Activated naive CD4-positive, alpha-beta T cell treated with anti-CD3 and anti-CD28 coated beads, Interleukin-2, amount 10 ng/mL, durations not matched to agents 7 days and 5 days (primary cell): Measurements from ENCODE around the gene NFE2L2.
A peak's percentile ranks its signal among the peaks of the same experiment; 100 is the strongest.
"Not testable (repeated sequence)": the region's sequence is repeated elsewhere in the genome, so short reads cannot be mapped to it uniquely, and the experiment has no call there.

Experiments used
- CTCF ChIA-PET: fragments of 350-600 bp; sonication (Branson Sonifier 250); formaldehyde crosslinking; loops from one replicate; lab custom pipeline; 2021; ENCODE audit warnings: antibody characterized with exemption; lab: Charles Lee
- DNase-seq: peaks from one replicate; pipeline ENCODE4 v3.0.0-alpha.2; 2020
- H3K27ac Mint-ChIP-seq: one replicate; pipeline ENCODE4 v1.8.0; 2021; ENCODE audit warnings: mild to moderate bottlenecking, moderate library complexity, mixed read lengths
- H3K27me3 Mint-ChIP-seq: one replicate; pipeline ENCODE4 v1.8.0; 2021; ENCODE audit warnings: mild to moderate bottlenecking, mixed read lengths
- H3K36me3 Mint-ChIP-seq: one replicate; pipeline ENCODE4 v1.8.0; 2021; ENCODE audit warnings: mixed read lengths
- H3K4me1 Mint-ChIP-seq: one replicate; pipeline ENCODE4 v1.8.0; 2021; ENCODE audit warnings: mixed read lengths
- H3K4me3 Mint-ChIP-seq: one replicate; pipeline ENCODE4 v1.8.0; 2021; ENCODE audit warnings: mild to moderate bottlenecking, moderate library complexity, mixed read lengths
- H3K9me3 Mint-ChIP-seq: one replicate; pipeline ENCODE4 v1.8.0; 2021; ENCODE audit warnings: mixed read lengths

The NFE2L2 gene

DNA sequence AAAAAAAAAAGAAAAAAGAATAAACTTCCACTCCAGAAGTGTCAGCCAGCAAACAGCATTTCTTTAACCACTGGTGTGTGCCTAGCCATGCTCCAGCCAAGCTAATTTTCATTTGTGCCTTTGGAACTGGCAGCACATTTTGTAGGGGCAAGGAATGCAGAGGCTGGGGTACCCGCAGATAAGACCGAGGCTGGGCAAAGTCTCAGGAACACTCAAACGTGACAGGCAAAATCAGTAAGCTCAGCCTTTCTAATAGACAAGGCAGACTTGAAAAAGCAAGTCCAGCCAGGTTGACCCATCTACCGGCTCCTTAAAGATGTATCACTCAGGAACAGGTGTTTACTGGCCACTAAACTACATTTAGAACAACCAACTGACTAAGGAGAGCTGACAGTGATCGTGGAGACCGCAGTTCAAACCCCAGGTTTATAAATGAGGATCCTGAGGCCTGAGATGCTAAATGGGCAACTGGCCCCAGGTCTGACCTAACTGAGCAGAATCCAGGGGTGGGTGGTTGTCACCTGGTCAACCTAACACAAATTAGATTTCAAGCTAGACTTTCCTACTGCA, 16.7 kb downstream of the NFE2L2 start:
- Mint-ChIP-seq H3K27ac (no peak overlapping the region), H3K36me3 (peaks cover 46% of the 10 kb centered on the region), H3K9me3 (no peaks in the 10 kb centered on the region), H3K4me3 (no peak overlapping the region), H3K4me1 (peaks cover 76% of the 10 kb centered on the region), H3K27me3 (no peaks in the 10 kb centered on the region)
- no peak for DNase-seq
- CTCF ChIA-PET: no interaction called here

DNA sequence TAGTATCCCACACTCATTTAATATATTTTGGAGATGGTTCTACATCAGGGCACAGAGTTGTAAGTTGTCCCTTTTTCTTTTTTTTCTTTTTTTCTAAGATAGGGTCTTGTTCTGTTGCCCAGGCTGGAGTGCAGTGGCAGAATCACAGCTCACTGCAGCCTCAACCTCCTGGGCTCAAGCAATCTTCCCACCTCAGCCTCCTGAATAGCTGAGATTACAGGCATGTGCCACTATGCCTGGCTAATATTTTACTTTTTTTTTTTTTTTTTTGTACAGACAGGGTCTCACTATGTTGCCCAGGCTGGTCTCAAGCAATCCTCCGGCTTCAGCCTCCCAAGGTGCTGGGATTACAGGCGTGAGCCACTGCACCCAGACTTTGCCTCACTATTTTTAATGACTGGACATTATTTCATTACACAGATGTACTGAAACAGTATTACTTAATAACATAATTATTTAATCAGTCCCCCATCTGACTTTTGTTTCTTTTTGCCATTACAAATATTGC, 17.9 kb downstream of the NFE2L2 start:
- Mint-ChIP-seq H3K36me3 (peaks cover 46% of the 10 kb centered on the region), H3K4me1 (peaks cover 76% of the 10 kb centered on the region)
- H3K27me3 Mint-ChIP-seq, H3K4me3 Mint-ChIP-seq, H3K9me3 Mint-ChIP-seq, H3K27ac Mint-ChIP-seq, DNase-seq: not testable (repeated sequence)
- CTCF ChIA-PET: interaction anchor here (1.0 kb wide), 1 partner anchor 13 kb away, joined by 3 read pairs; no protein-coding TSS in a partner anchor

DNA sequence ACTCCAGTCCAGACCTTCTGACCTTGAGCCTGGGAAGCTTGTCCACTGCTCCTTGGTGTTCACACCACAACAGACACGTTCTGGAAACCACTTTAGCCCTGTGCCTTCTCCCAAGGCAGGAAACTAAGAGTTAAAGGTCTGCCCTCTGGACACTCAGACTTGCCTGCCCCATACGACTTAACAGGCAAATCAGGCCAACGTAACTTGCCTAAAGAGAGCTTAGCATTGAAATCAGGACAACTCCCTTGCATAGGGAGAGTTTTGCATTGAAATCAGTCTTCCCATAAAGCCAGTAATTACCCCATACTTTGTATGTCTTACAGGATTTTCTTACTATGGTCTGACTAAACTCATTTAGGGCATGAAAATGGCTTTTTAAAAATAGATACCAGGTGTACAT, 18.5 kb downstream of the NFE2L2 start:
- CTCF ChIA-PET: interaction anchor here (1.0 kb wide), 2 partner anchors 14 to 48 kb away, joined by 3 read pairs; no protein-coding TSS in a partner anchor
- no peak for DNase-seq
- H3K4me1 Mint-ChIP-seq: peaks cover 76% of the 10 kb centered on the region
- H3K9me3 Mint-ChIP-seq: no peaks in the 10 kb centered on the region
- H3K27ac Mint-ChIP-seq: no peak overlapping the region
- no peak overlapping the region for H3K4me3 Mint-ChIP-seq
- H3K36me3 Mint-ChIP-seq: peaks cover 43% of the 10 kb centered on the region
- no peaks in the 10 kb centered on the region for H3K27me3 Mint-ChIP-seq

DNA sequence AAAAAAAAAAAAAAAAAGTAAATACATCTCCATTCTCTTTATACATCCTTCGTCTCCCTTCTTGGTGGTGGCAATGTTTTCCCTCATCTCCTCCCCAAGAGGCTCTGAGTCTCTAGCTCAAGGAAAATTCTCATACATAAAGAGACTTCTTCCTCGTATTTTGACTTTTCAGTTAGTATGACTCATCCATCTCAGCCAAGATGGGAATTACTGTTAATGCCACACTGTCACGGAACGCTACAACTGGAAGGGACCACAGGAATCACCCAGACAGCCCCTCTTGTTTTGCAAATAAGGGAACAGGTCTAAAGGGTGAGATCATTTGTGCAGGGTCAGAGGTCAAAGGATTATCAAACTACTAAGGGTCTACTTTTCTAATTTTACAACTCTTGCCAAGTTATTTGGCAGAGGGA, 19.5 kb downstream of the NFE2L2 start:
- H3K9me3 Mint-ChIP-seq: no peaks in the 10 kb centered on the region
- H3K36me3 Mint-ChIP-seq: peaks cover 41% of the 10 kb centered on the region
- CTCF ChIA-PET: interaction anchor here (1.0 to 1.3 kb wide), 2 partner anchors 18 to 49 kb away, joined by 3 to 6 read pairs; no protein-coding TSS in a partner anchor

DNA sequence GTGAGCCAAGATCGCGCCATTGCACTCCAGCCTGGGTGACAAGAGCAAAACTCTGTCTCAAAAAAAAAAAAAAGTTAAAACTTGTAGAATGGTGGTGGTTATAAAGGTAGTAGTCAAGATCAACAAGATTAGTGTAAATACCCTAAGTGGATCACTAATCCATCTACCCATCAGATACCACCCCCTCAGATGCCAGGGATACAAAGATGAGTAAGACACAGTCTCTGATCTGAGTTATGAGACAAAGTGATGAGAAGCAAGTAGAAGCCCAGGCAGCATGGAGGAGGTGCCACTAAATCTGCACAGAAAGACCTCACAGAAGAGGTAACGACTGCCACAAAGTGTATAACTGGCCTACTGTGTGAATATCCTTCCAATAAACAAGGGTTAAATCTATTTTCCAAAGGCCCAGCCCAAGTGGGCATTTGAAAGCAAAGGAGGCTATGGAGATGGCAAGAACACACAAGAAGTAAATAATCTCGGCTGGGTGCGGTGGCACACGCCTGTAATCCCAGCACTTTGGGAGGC, 20.2 kb downstream of the NFE2L2 start:
- Mint-ChIP-seq H3K9me3 (no peaks in the 10 kb centered on the region), H3K36me3 (peaks cover 40% of the 10 kb centered on the region), H3K27ac (no peak overlapping the region), H3K4me1 (peaks cover 81% of the 10 kb centered on the region), H3K4me3 (no peak overlapping the region), H3K27me3 (no peaks in the 10 kb centered on the region)
- CTCF ChIA-PET: interaction anchor here (1.3 kb wide), 1 partner anchor 19 kb away, joined by 6 read pairs; no protein-coding TSS in a partner anchor
- DNase-seq: no peak

More for the DNA sequence above, 19.5 kb downstream of the NFE2L2 start:
- Mint-ChIP-seq H3K27me3 (no peaks in the 10 kb centered on the region), H3K4me3 (no peak overlapping the region), H3K27ac (peak overlapping the region; percentile 38), H3K4me1 (peaks cover 76% of the 10 kb centered on the region)
- no peak for DNase-seq

DNA sequence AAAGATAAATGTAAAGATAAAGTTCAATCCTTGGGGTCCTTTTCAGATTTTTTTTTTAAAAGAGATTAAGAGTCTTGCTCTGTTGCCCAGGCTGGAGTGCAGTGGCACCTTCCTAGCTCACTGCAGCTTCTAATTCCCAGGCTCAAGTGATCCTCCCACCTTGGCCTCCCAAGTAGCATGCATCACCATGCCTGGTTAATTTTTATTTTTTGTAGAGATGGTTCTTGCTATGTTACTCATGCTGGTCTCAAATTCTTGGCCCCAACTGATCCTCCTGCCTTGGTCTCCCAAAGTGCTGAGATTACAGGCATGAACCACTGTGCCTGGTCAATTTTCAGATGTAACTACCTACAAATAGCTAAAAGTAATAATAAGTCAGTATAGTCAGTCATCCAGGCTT, 21.1 kb downstream of the NFE2L2 start:
- Mint-ChIP-seq H3K4me3 (no peak overlapping the region), H3K9me3 (no peaks in the 10 kb centered on the region), H3K27me3 (no peaks in the 10 kb centered on the region), H3K36me3 (peaks cover 35% of the 10 kb centered on the region), H3K4me1 (peaks cover 83% of the 10 kb centered on the region), H3K27ac (peak overlapping the region; percentile 37)
- CTCF ChIA-PET: interaction anchor here (0.8 kb wide), 1 partner anchor 12 kb away, joined by 4 read pairs; no protein-coding TSS in a partner anchor
- DNase-seq: no peak

DNA sequence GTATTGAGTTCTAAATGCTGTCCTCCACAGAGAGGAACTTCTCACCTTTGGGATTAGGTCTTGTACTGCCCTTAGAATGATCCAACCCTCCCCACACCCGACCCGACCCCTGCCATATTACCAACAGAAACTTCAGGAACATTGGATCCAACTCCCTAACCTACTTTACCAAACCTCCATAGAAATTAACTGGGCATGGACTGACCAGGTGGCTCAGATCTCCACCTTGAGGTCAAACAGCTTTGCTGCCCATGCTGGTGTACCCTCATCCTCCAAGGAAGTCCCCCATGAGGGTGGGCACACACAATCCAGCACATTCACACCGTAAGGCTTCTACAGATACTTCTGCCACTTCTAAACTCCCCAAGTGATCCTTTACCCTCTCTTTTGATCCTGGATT, 21.5 kb downstream of the NFE2L2 start:
- Mint-ChIP-seq H3K9me3 (no peaks in the 10 kb centered on the region), H3K27ac (peak overlapping the region; percentile 24), H3K4me3 (no peak overlapping the region), H3K36me3 (peaks cover 39% of the 10 kb centered on the region), H3K4me1 (peaks cover 85% of the 10 kb centered on the region), H3K27me3 (no peaks in the 10 kb centered on the region)
- CTCF ChIA-PET: interaction anchor here (0.8 kb wide), 1 partner anchor 12 kb away, joined by 4 read pairs; no protein-coding TSS in a partner anchor
- DNase-seq: no peak

DNA sequence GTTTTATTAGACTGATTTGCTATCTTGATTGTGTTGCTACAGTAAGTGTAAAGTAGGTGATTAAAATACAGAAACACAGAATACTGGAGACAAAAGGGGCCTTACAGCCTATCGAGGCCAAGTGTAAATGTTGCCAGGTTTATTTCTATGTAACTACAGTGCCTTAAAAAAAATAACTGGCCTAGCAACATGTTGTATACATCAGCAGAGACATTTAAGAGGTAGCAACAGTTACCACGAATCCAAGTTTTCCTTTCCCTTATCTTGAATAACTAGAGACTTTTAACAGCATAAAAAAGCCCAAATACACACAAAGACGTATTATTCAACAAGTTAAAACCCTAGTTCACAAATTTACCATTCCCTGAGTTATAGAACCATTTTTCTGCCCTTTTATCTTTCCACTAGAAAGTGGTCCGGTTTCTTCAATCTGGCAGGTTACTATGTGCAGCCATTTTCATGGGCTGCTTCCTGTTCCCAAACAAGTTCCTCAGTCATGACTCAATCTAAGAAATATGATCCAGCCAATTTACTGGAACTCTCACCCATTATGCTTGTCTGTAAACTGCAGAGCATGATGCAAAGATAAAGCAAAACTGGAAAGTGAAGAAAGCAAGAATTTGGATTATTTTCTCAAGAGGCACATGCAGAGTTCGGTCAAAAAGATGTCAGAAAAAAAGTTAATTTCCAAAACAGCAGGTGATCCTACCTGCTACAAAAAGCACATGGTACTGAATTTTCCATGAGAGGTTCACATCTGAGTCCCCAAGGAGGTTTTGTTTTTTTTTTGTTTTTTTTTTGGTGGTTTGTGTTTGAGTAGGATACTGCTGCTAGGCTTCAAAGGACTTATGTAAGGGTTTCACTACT, 22.2 kb downstream of the NFE2L2 start:
- Mint-ChIP-seq H3K36me3 (peaks cover 42% of the 10 kb centered on the region), H3K27me3 (no peaks in the 10 kb centered on the region), H3K4me1 (peaks cover 85% of the 10 kb centered on the region), H3K27ac (peak overlapping the region; percentile 24), H3K9me3 (no peaks in the 10 kb centered on the region), H3K4me3 (no peak overlapping the region)
- no peak for DNase-seq
- CTCF ChIA-PET: interaction anchor here (4.1 kb wide), 1 partner anchor 22 kb away, joined by 22 read pairs; the partner anchor contains the start of gene NFE2L2

DNA sequence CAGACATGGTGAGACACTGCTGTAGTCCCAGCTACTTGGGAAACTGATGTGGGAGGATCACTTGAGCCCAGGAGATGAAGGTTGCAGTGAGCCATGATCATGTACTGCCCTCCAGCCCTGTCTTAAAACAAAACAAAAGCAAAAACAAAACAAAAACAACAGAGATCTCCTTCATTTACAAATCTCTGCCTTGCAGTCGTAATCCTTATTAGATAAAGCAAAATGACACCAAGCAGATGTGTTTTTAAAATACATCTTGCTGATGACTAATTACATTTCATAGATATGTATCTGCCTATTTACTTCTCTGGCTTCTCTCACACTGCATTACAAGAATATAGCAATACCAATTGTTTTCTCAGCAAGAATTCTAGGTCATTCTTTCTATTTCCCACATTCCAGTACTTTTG, 22.8 kb downstream of the NFE2L2 start:
- peaks cover 41% of the 10 kb centered on the region for H3K36me3 Mint-ChIP-seq
- no peaks in the 10 kb centered on the region for H3K9me3 Mint-ChIP-seq
- peak overlapping the region; percentile 24 for H3K27ac Mint-ChIP-seq
- no peaks in the 10 kb centered on the region for H3K27me3 Mint-ChIP-seq
- no peak for DNase-seq
- peaks cover 83% of the 10 kb centered on the region for H3K4me1 Mint-ChIP-seq
- CTCF ChIA-PET: interaction anchor here (4.1 kb wide), 1 partner anchor 23 kb away, joined by 22 read pairs; the partner anchor contains the start of gene NFE2L2
- no peak overlapping the region for H3K4me3 Mint-ChIP-seq

DNA sequence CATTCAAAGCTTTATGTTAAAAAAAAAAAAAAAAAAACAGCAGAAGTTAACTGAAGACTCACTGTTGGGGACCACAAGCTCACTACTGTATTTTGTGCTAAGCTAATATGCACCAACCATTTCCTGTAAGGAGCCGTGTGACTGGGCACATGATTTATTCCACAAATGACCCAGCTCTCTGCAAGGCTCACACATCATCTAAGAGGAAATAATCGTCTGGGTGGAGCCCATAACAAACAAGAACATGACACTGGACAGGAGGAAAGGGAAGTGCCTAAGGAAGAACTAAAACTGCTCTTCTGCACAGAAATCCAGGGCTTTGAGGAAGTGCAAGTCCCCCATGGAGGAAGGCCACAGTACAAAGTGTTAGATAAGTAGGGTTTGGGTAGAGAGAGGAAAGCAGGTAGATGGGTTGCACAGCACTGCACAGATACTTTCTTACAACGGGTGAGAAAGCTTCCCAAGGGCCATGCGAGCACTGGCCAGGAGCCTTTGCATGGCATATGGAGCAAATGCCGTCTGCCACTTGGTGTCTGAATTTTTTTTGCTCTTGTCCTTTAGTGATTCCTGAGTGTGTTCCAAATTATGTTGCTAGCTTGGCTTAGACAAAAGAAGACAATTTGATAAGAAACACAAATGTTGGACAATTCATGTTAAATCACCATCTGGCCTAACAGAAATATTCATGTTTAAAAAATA, 24.4 kb downstream of the NFE2L2 start:
- H3K27me3 Mint-ChIP-seq: no peaks in the 10 kb centered on the region
- H3K9me3 Mint-ChIP-seq: no peaks in the 10 kb centered on the region
- peak overlapping the region; percentile 5 for H3K4me3 Mint-ChIP-seq
- CTCF ChIA-PET: interaction anchor here (0.9 to 4.1 kb wide), 8 partner anchors 12 to 75 kb away, joined by 3 to 22 read pairs (median 3); partner anchors contain the start of gene NFE2L2
- peaks cover 51% of the 10 kb centered on the region for H3K36me3 Mint-ChIP-seq
- H3K27ac Mint-ChIP-seq: peak overlapping the region; percentile 95
- peak; percentile 42 for DNase-seq
- H3K4me1 Mint-ChIP-seq: peaks cover 75% of the 10 kb centered on the region

DNA sequence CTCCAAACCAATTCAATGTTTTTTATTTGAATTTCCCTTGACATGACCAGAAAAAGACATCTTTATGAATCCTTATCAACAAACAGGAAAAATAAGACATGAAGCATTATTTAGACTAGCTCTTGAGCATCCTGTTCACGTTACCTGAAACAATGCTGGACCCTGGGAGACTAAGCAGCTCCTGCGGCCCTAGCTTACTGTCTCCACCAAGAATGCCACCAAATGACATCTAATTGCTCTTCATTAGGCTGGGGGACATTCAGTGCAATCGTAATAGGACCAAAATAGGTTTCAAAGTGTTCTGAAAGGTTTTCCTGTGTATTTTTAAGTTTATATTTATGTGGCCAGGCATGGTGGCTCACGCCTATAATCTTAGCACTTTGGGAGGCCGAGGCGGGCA, 25.5 kb downstream of the NFE2L2 start:
- H3K36me3 Mint-ChIP-seq: peaks cover 51% of the 10 kb centered on the region
- no peaks in the 10 kb centered on the region for H3K27me3 Mint-ChIP-seq
- H3K27ac Mint-ChIP-seq: peak overlapping the region; percentile 95
- H3K9me3 Mint-ChIP-seq: no peaks in the 10 kb centered on the region
- no peak for DNase-seq
- CTCF ChIA-PET: interaction anchor here (0.9 to 4.1 kb wide), 6 partner anchors 10 to 96 kb away, joined by 3 to 22 read pairs (median 3); partner anchors contain the start of gene NFE2L2
- peaks cover 66% of the 10 kb centered on the region for H3K4me1 Mint-ChIP-seq
- no peak overlapping the region for H3K4me3 Mint-ChIP-seq

DNA sequence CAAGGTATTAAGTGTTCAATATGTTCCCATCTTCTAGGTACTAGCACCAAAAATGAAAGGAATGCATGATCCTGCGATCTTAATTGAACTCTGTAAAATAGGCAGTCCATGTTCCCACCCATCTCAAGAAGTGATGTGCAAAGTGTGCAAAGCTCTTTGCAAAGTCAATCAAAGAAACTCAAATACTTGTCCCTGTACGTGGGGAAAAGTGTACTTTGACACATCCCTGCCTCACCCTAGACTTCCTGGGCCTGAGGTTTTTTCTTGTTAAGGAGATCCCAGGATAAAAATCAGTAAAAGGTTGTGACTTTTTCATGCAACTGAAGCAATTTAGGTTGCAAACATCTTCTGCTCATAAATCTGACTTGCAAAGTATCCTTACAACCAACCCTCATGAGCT, 26.6 kb downstream of the NFE2L2 start:
- Mint-ChIP-seq H3K4me3 (no peak overlapping the region), H3K27ac (no peak overlapping the region), H3K36me3 (peaks cover 54% of the 10 kb centered on the region), H3K9me3 (no peaks in the 10 kb centered on the region), H3K27me3 (no peaks in the 10 kb centered on the region), H3K4me1 (peaks cover 59% of the 10 kb centered on the region)
- CTCF ChIA-PET: interaction anchor here (1.2 to 4.1 kb wide), 5 partner anchors 27 to 98 kb away, joined by 3 to 22 read pairs (median 5); partner anchors contain the start of gene NFE2L2
- DNase-seq: no peak

DNA sequence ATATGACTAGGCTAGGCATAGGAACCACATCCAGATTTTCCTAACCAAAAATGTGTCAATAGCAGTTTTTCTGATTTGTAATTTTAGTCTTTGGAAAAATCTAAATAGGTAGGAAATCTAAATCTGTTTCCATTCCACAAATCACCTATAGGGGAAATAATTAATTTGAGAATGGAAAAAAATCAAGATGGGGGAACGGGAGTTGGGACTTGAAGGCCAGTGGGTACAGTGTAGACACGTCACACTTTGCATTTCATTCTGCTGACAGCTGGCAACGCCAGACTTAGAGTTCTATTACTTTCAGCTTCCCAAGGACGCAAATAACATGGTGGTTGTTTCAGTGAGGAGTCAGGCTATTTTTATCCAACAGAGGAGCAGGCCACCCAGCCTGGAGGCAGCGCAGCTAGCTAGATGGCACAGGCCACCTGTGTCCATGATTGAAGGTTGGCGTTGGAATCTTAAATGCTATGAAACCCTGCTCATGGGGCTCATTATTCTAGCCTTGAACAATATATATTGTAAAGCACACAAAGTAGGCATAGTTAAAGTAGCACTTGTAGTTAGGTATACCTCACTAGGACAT, 28.6 kb downstream of the NFE2L2 start:
- no peaks in the 10 kb centered on the region for H3K9me3 Mint-ChIP-seq
- no peak overlapping the region for H3K4me3 Mint-ChIP-seq
- no peak for DNase-seq
- no peaks in the 10 kb centered on the region for H3K27me3 Mint-ChIP-seq
- peaks cover 39% of the 10 kb centered on the region for H3K4me1 Mint-ChIP-seq
- H3K27ac Mint-ChIP-seq: no peak overlapping the region
- CTCF ChIA-PET: interaction anchor here (0.5 to 0.6 kb wide), 2 partner anchors 71 to 268 kb away, joined by 3 read pairs; no protein-coding TSS in a partner anchor
- H3K36me3 Mint-ChIP-seq: peaks cover 60% of the 10 kb centered on the region
